ENCODE measurements around the gene TSPAN16. TPM values are rescaled to one million over a fixed set of nuclear protein-coding genes. Genes with fewer than 3 reads are reported as not detected.

TSPAN16 gene
- total and polyA plus RNA-seq, 2 donors (not counting 3 experiments of a cell fraction or from before 2014, with no cell fraction given), result not detected

GRCh38 chr19:11325544-11325943, 29.6 kb downstream of the TSPAN16 start:
- Histone ChIP-seq H3K9ac (replicated peaks; ENCODE audit: extremely low read depth, insufficient read depth, low read length) (no peak overlapping the region), H2AFZ (ENCODE audit: low read depth, low read length) (no peak overlapping the region), H3K9me1 (replicated peaks; ENCODE audit: control insufficient read depth, extremely low read depth, insufficient read depth, low read length) (no peaks in the 10 kb centered on the region), H3K4me3 (replicated peaks in 1 of 3; ENCODE audit: insufficient read depth in 1 of 3, low read depth in 1 of 3, low read length in 3 of 3) (no peak overlapping the region), H3K36me3 (ENCODE audit: control insufficient read depth in 2 of 2, extremely low read depth in 1 of 2, insufficient read depth in 2 of 2, low read length in 2 of 2) (peaks cover 0 to 14% of the 10 kb centered on the region in 2 experiments), H3K79me2 (ENCODE audit: control insufficient read depth, insufficient read depth, low read length) (no peaks in the 10 kb centered on the region), H3K4me1 (ENCODE audit: control insufficient read depth, extremely low read depth, insufficient read depth, low read length) (peaks cover 7% of the 10 kb centered on the region), H3K9me3 (replicated peaks; ENCODE audit: control insufficient read depth, insufficient read depth, low read length) (no peaks in the 10 kb centered on the region), H3K27me3 (ENCODE audit: control insufficient read depth in 2 of 2, insufficient read depth in 2 of 2, low read length in 2 of 2) (no peaks in the 10 kb centered on the region), H3K27ac (ENCODE audit: insufficient read depth, low read depth, low read length) (no peak overlapping the region), H4K20me1 (replicated peaks; ENCODE audit: control insufficient read depth, extremely low read depth, insufficient read depth, low read length) (no peaks in the 10 kb centered on the region), H3K4me2 (ENCODE audit: insufficient read depth, low read length) (no peak overlapping the region)
- intact Hi-C loops (cut with micrococcal nuclease), result no loop called here
- dilution Hi-C loops (cut with MboI; ENCODE audit: extremely low pct_ligation_motif_present, low sequenced_read_pairs), result no loop called here
- TF ChIP-seq MAX (IDR thresholded peaks at IDR 0.05; ENCODE audit: insufficient read depth, insufficient read length), result no peak
- no peak for TF ChIP-seq POLR2AphosphoS5 (IDR thresholded peaks at IDR 0.05; ENCODE audit: insufficient read depth, low read depth, low read length)
- TF ChIP-seq POLR2A (IDR thresholded peaks at IDR 0.05; ENCODE audit: low read depth, low read length), result no peak
- TF ChIP-seq JUN (IDR thresholded peaks at IDR 0.05; ENCODE audit: borderline replicate concordance, insufficient read depth, insufficient read length, low read depth), result no peak
- TF ChIP-seq FOS (IDR thresholded peaks at IDR 0.05; ENCODE audit: borderline replicate concordance, insufficient read depth, low read length), result no peak
- no peak for TF ChIP-seq GATA2 (IDR thresholded peaks at IDR 0.05; ENCODE audit: insufficient read depth, insufficient read length, low read depth, low read length)
- no peak for TF ChIP-seq CTCF (IDR thresholded peaks at IDR 0.05; ENCODE audit: extremely low read depth in 1 of 2, insufficient read depth in 1 of 2, low read depth in 1 of 2, low read length in 2 of 2)
- TF ChIP-seq EZH2 (IDR thresholded peaks at IDR 0.05; ENCODE audit: borderline replicate concordance, low read depth, low read length, severe bottlenecking), result no peak
- FAIRE-seq, result no peak
- ChIA-PET CTCF (interaction anchor here (0.9 to 2.2 kb wide), 4 partner anchors 19 to 56 kb away, joined by 3 to 10 read pairs (median 4); no protein-coding TSS in a partner anchor), POLR2A (no interaction called here)
- no peak for DNase-seq (ENCODE audit: low read depth, low spot score)
- BruUV-seq (replicated peaks), result no TSS peak
